ENCODE results near the gene SERTAD4.

SERTAD4 gene

GRCh38 chr1:210239349-210240111, 6.9 kb downstream of the SERTAD4 start:
- H3K9me3 Mint-ChIP-seq: no peaks in the 10 kb centered on the region
- H3K36me3 Mint-ChIP-seq (ENCODE audit: low read depth): no peaks in the 10 kb centered on the region
- H3K27ac Mint-ChIP-seq: no peak overlapping the region
- peaks cover 81% of the 10 kb centered on the region for H3K27me3 Mint-ChIP-seq
- H3K4me1 Mint-ChIP-seq (ENCODE audit: low read depth): peaks cover 2% of the 10 kb centered on the region
- H3K4me3 Mint-ChIP-seq: no peak overlapping the region

- Mint-ChIP-seq H3K36me3 (ENCODE audit: low read depth) (no peaks in the 10 kb centered on the region), H3K9me3 (no peaks in the 10 kb centered on the region), H3K27ac (no peak overlapping the region), H3K4me3 (no peak overlapping the region), H3K27me3 (peaks cover 82% of the 10 kb centered on the region), H3K4me1 (ENCODE audit: low read depth) (peaks cover under 1% of the 10 kb centered on the region)
Measured at GRCh38 chr1:210241121-210241520, 8.5 kb downstream of the SERTAD4 start.

DNA sequence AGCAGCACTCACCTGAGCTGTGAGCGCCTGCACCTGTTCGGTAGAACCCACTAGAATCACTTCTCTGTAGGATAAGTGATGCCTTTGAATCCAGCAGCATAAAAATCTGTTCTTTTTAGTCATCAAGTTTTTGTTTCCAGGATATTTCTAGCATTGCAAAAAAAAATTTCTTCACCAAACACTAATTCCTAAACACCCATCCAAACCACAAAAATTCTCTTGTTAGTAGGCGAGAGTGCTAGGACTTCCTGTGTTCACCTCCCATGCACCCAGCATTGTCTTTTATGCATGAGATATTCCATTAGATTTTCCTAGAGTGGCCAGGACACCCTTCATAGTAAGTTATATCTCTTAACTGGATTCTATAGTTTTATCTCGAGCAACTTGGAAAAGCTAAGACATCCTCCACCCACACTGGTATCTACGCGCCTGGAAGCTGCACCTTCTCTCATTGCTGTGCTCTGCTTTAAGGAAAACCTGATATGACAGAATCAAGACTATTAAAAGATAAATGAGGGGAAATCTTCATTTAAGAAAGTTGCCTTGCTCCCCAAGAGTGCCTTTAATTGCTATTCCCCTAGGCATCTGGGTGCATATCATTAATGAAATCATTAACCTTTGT, 12.3 kb downstream of the SERTAD4 start:
- Mint-ChIP-seq H3K4me1 (ENCODE audit: low read depth) (peaks cover 10% of the 10 kb centered on the region), H3K27ac (no peak overlapping the region), H3K27me3 (peaks cover 89% of the 10 kb centered on the region), H3K36me3 (ENCODE audit: low read depth) (no peaks in the 10 kb centered on the region), H3K4me3 (no peak overlapping the region), H3K9me3 (no peaks in the 10 kb centered on the region)

- Mint-ChIP-seq H3K4me1 (ENCODE audit: low read depth) (peaks cover 19% of the 10 kb centered on the region), H3K36me3 (ENCODE audit: low read depth) (no peaks in the 10 kb centered on the region), H3K9me3 (no peaks in the 10 kb centered on the region), H3K4me3 (no peak overlapping the region), H3K27me3 (peaks cover 84% of the 10 kb centered on the region), H3K27ac (no peak overlapping the region)
Measured at GRCh38 chr1:210246447-210246846, 13.9 kb downstream of the SERTAD4 start.

GRCh38 chr1:210248341-210248740, 15.7 kb downstream of the SERTAD4 start:
- H3K4me3 Mint-ChIP-seq: no peak overlapping the region
- peaks cover 76% of the 10 kb centered on the region for H3K27me3 Mint-ChIP-seq
- H3K4me1 Mint-ChIP-seq (ENCODE audit: low read depth): peaks cover 30% of the 10 kb centered on the region
- H3K9me3 Mint-ChIP-seq: no peaks in the 10 kb centered on the region
- no peak overlapping the region for H3K27ac Mint-ChIP-seq
- no peaks in the 10 kb centered on the region for H3K36me3 Mint-ChIP-seq (ENCODE audit: low read depth)

- Mint-ChIP-seq H3K4me1 (ENCODE audit: low read depth) (peaks cover 30% of the 10 kb centered on the region), H3K27ac (no peak overlapping the region), H3K9me3 (no peaks in the 10 kb centered on the region), H3K4me3 (peak overlapping the region; percentile 48), H3K27me3 (peaks cover 78% of the 10 kb centered on the region), H3K36me3 (ENCODE audit: low read depth) (no peaks in the 10 kb centered on the region)
Measured at GRCh38 chr1:210250665-210250997, 18.0 kb downstream of the SERTAD4 start.

- H3K4me1 Mint-ChIP-seq (ENCODE audit: low read depth): peaks cover 29% of the 10 kb centered on the region
Measured at GRCh38 chr1:210250998-210251679, 18.5 kb downstream of the SERTAD4 start.

GRCh38 chr1:210251680-210252490, 19.3 kb downstream of the SERTAD4 start:
- Mint-ChIP-seq H3K4me1 (ENCODE audit: low read depth) (peaks cover 23% of the 10 kb centered on the region), H3K27ac (no peak overlapping the region), H3K4me3 (peak overlapping the region; percentile 74), H3K9me3 (no peaks in the 10 kb centered on the region), H3K27me3 (peaks cover 71% of the 10 kb centered on the region), H3K36me3 (ENCODE audit: low read depth) (no peaks in the 10 kb centered on the region)

More at GRCh38 chr1:210250998-210251679, 18.5 kb downstream of the SERTAD4 start:
- no peaks in the 10 kb centered on the region for H3K36me3 Mint-ChIP-seq (ENCODE audit: low read depth)
- peak overlapping the region; percentile 48 for H3K4me3 Mint-ChIP-seq
- no peaks in the 10 kb centered on the region for H3K9me3 Mint-ChIP-seq
- H3K27ac Mint-ChIP-seq: no peak overlapping the region
- H3K27me3 Mint-ChIP-seq: peaks cover 78% of the 10 kb centered on the region

DNA sequence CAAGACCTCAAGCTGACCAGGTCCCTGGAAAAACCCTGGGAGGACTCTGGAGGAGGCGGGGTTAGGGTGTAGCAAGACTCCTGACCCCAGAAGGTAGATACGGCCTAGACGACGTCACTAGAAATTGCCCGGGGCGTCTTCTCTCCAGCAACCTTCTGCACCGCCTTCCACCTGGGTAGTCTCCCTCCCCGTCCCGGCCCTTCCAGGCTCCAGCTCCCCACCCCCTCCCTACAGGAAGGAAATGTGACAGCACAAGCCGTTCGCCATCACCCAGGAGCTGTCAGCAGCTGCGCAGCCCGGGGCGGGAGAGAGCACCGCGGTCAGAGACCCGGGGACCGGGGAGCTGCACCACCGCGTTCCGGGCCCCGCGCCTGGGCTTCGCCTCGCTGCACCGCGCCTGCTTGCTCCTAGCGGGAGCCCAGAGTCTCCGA, 20.0 kb downstream of the SERTAD4 start:
- Mint-ChIP-seq H3K9me3 (no peaks in the 10 kb centered on the region), H3K4me1 (ENCODE audit: low read depth) (peaks cover 19% of the 10 kb centered on the region), H3K27ac (no peak overlapping the region), H3K4me3 (peak overlapping the region; percentile 30), H3K36me3 (ENCODE audit: low read depth) (no peaks in the 10 kb centered on the region), H3K27me3 (peaks cover 65% of the 10 kb centered on the region)

DNA sequence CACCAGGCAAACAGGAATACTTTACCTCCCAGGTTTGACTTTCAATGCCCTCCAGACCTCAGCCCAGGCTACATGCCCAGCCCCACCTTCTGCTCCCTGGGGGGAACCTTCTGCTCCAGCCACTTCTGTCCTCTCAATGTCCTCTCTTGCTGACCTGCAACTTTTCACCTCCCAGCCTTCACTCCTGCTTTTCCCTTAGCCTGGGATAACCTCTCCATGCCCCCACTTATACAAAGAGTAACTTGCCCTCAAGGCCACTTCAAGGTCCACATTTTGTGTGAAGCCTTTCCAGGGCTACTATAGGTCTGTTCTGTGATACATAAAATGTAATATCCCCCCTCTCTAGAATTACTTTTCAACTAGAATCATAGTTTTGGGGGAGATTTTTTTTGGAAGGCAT, 21.7 kb downstream of the SERTAD4 start:
- no peak overlapping the region for H3K4me3 Mint-ChIP-seq
- no peaks in the 10 kb centered on the region for H3K36me3 Mint-ChIP-seq (ENCODE audit: low read depth)
- H3K9me3 Mint-ChIP-seq: no peaks in the 10 kb centered on the region
- H3K27ac Mint-ChIP-seq: no peak overlapping the region
- peaks cover 19% of the 10 kb centered on the region for H3K4me1 Mint-ChIP-seq (ENCODE audit: low read depth)
- H3K27me3 Mint-ChIP-seq: peaks cover 56% of the 10 kb centered on the region

DNA sequence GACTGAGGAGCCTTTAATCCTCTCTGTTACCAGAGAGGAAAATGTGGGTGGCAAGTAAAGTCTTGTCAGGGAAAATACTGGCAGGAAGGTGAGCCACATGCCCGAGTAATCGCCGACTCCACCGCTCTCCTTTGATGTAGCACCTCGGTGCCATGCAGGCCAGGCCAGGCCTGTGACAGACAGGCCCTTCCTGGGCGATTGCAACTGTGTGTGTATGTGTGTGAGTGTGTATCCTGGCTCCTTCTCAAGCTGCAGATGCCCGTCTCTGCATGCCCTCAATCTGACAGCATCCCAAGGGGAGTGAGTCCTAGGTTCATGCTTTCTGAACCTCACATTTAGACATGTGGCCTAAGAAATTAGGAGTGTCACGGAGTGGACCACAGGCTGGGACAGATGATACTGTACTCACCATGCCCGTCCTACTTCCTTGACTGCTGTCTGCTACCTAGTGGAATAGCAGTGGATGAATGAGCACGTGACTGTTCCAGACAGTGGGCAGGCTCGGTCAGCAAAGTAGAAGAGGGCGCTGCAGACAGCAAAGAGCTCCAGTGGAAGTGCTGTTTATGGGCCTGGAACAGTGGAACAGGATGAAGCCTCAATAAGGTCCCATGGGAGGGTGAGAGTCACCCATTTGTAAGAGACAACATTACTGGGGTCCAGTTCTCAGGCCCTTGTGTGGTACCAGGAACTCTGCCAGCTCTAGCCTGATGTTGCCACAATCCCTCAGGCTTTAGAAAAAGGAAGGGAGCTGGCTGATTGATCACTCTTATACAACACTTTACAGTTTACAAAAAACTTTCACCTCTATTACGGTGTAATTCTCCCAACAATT, 25.3 kb downstream of the SERTAD4 start:
- H3K36me3 Mint-ChIP-seq (ENCODE audit: low read depth): no peaks in the 10 kb centered on the region
- H3K4me1 Mint-ChIP-seq (ENCODE audit: low read depth): no peaks in the 10 kb centered on the region
- no peak overlapping the region for H3K27ac Mint-ChIP-seq
- no peak overlapping the region for H3K4me3 Mint-ChIP-seq
- H3K9me3 Mint-ChIP-seq: no peaks in the 10 kb centered on the region
- H3K27me3 Mint-ChIP-seq: peaks cover 33% of the 10 kb centered on the region

DNA sequence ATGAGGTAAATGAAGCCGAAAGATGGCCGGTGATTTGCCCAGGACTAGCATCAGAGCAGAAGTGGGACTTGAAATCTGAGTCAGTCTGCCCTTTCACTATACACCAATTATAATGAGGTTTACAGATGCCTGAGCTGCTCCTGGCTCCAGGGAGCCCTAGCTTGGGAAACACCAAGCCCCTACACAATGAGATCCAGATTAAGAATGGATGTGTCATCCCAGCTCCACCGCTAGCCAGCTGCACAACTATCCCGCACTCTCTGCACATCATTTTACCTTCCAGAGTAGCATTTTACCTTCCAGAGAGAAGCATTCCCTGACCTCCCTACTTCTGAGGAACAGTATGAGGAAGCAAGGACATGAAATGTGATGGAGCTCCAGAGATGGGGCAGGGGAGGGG, 27.0 kb downstream of the SERTAD4 start:
- Mint-ChIP-seq H3K36me3 (ENCODE audit: low read depth) (no peaks in the 10 kb centered on the region), H3K27ac (no peak overlapping the region), H3K27me3 (peaks cover 20% of the 10 kb centered on the region), H3K9me3 (no peaks in the 10 kb centered on the region), H3K4me1 (ENCODE audit: low read depth) (no peaks in the 10 kb centered on the region), H3K4me3 (no peak overlapping the region)

GRCh38 chr1:210260096-210260495, 27.5 kb downstream of the SERTAD4 start:
- Mint-ChIP-seq H3K4me1 (ENCODE audit: low read depth) (no peaks in the 10 kb centered on the region), H3K36me3 (ENCODE audit: low read depth) (no peaks in the 10 kb centered on the region), H3K9me3 (no peaks in the 10 kb centered on the region), H3K27me3 (peaks cover 15% of the 10 kb centered on the region), H3K27ac (no peak overlapping the region), H3K4me3 (no peak overlapping the region)

Measured in stimulated activated naive CD8-positive, alpha-beta T cell treated with anti-CD3 and anti-CD28 coated beads, Interleukin-15, Interleukin-2, amounts not matched to agents 100 ng/mL and 50 ng/mL, for 24 hours (primary cell).